Stomach (tissue), 9 donors: ENCODE results near the gene TRIM17. TPM values are rescaled to one million over a fixed set of nuclear protein-coding genes. Genes with fewer than 3 reads are reported as not detected.

Experiments
- DNase-seq, 2 donors: peaks; one replicate each; pipeline versions ENCODE4 v3.0.0 to v3.0.0-alpha.2; 2013 to 2019
- H3K27ac ChIP-seq, 5 donors: fragments of 200-600 bp in 4 of 5; sonication (generic) in 4 of 5; one replicate each; pipeline ENCODE4 v1.5.1; 2013 to 2019; ENCODE audit warnings: mild to moderate bottlenecking in 1 of 5, moderate library complexity in 1 of 5
- H3K27me3 ChIP-seq, 3 donors: fragments of 200-600 bp; sonication (generic); one replicate each; pipeline ENCODE4 v1.5.1; 2017 to 2019; ENCODE audit warnings: mixed run types in 1 of 3
- H3K36me3 ChIP-seq, 4 donors: fragments of 200-600 bp; sonication (generic); 1 replicate in 3 of 4; 2 replicates in 1 of 4; pipeline ENCODE4 v1.5.1; 2016 to 2019
- H3K4me1 ChIP-seq, 4 donors: fragments of 200-600 bp; sonication (generic); one replicate each; pipeline ENCODE4 v1.5.1; 2016 to 2019
- H3K4me3 ChIP-seq, 4 donors: fragments of 200-600 bp; sonication (generic) in 3 of 4; one replicate each; pipeline ENCODE4 v1.5.1; 2016 to 2019; ENCODE audit warnings: mild to moderate bottlenecking in 1 of 4
- H3K9me3 ChIP-seq, 4 donors: fragments of 200-600 bp; sonication (generic); one replicate each; pipeline ENCODE4 v1.5.1; 2016 to 2019
- EP300 ChIP-seq: sonication (generic); formaldehyde crosslinking; IDR thresholded peaks from one replicate; pipeline ENCODE4 v1.6.1; 2017; ENCODE audit warnings: antibody characterized with exemption
- POLR2A ChIP-seq, 4 donors: fragments of 450-650 bp; IDR thresholded peaks; one replicate each; pipeline ENCODE4 v1.6.1; 2016; ENCODE audit warnings: antibody characterized with exemption in 4 of 4, control low read depth in 2 of 4, mild to moderate bottlenecking in 1 of 4, moderate library complexity in 1 of 4
- POLR2AphosphoS5 ChIP-seq, 3 donors: sonication (generic); formaldehyde crosslinking; IDR thresholded peaks; one replicate each; pipeline ENCODE4 v1.6.1; 2016; ENCODE audit warnings: antibody characterized with exemption in 3 of 3
- WGBS, 5 donors: extraction: QIAGEN DNeasy Blood & Tissue Kit in 3 of 5; methylation state at CpG; one replicate each; pipeline versions ENCODE4 v1.1.5 to v1.1.7; 2013 to 2018; 5-methylcytosine and 5-hydroxymethylcytosine counted together
- intact Hi-C: fragments of 100-400 bp; cut with DNase I; formaldehyde crosslinking; loops from one replicate; pipeline ENCODE4 v1.15.1; 2023; ENCODE audit warnings: low total_unique reads
- polyA plus RNA-seq, 3 donors: library from polyadenylated mRNA; stranded (reverse); fragments of 200-250 nt; gene quantifications; one replicate each; pipeline ENCODE4 v1.2.3, GENCODE V29; 2013
- total RNA-seq, 5 donors: library from RNA; depleted of rRNA; stranded (reverse); fragments of >200 nt; gene quantifications; one replicate each; pipeline versions ENCODE4 v1.1.0 to v1.2.3, GENCODE V29; 2014 to 2016
- TF ChIP-seq, protein P1 (sequence below), 7 experiments: fragments of 450-650 bp in 4 of 7; fragments of 200-600 bp in 3 of 7; sonication (generic) in 3 of 7; IDR thresholded peaks; one replicate each; pipeline ENCODE4 v1.5.1; 2016 to 2019; ENCODE audit warnings: antibody characterized with exemption in 7 of 7, control low read depth in 2 of 7, mild to moderate bottlenecking in 1 of 7
- donor health status: healthy with polysubstance abuse.
- donor health status: Bipolar disorder and iron deficiency.
- donor health status: healthy.

Gene TRIM17
- total and polyA plus RNA-seq, 8 donors: 1.2 to 6.2 (median 1.8) TPM; not detected in 3

- H3K36me3 ChIP-seq: peaks cover 30 to 78% (median 75%) of the 10 kb centered on the region in 4 donors
- WGBS, 5 donors: 90 to 95% (median 93%) methylated on average over 24 to 38 of the region's 38 CpGs
- intact Hi-C loops: no loop called here
Measured at GRCh38 chr1:228394571-228395394, 21.9 kb downstream of the TRIM17 start.

DNA sequence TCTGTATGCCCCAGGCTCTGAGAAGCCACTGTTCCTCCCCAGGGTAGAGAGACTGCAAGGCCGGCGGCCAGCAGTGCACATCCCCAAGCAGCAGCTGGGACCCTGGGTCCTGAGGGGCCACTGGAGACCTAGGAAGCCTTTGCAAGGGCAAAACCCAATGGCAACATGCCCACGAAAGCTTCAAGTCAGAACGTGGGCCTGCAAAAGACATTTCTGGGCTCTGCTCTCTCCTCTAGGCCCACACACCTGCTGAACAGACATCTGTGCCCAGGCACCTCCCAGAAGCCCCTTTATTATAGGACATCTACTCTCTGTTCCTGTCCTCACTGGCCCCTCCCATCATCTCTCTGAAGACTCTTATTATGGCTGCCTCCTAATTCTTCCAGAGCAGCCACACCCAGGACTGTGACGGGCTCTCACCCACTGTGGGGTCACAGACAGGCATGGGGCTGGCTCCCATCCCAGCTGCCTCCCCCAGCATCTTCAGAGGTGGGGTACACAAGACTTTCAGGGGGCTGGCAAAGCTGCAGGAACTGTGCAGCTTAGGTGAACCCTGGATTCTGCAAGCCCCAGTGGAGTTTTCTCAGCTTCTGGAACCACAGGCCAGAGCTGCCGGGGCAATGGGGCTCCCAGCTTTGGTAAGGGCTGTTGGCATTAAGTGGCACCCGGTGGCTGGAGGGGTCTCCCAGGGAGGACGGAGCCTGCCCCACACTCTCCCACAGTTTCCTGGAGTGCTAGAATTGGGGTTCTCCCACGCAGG, 22.7 kb downstream of the TRIM17 start:
- peaks cover 0 to 14% (median 7%) of the 10 kb centered on the region in 4 donors for H3K4me1 ChIP-seq
- 81 to 92% (median 90%) methylated on average over 7 to 9 of the region's 9 CpGs for WGBS, 5 donors
- intact Hi-C loops: no loop called here
- H3K27me3 ChIP-seq: no peaks in the 10 kb centered on the region
- no peaks in the 10 kb centered on the region for H3K9me3 ChIP-seq
- DNase-seq: no peak
- H3K27ac ChIP-seq: no peak overlapping the region
- no peak for TF ChIP-seq POLR2A (IDR thresholded peaks at IDR 0.05)
- TF ChIP-seq, protein P1, sequence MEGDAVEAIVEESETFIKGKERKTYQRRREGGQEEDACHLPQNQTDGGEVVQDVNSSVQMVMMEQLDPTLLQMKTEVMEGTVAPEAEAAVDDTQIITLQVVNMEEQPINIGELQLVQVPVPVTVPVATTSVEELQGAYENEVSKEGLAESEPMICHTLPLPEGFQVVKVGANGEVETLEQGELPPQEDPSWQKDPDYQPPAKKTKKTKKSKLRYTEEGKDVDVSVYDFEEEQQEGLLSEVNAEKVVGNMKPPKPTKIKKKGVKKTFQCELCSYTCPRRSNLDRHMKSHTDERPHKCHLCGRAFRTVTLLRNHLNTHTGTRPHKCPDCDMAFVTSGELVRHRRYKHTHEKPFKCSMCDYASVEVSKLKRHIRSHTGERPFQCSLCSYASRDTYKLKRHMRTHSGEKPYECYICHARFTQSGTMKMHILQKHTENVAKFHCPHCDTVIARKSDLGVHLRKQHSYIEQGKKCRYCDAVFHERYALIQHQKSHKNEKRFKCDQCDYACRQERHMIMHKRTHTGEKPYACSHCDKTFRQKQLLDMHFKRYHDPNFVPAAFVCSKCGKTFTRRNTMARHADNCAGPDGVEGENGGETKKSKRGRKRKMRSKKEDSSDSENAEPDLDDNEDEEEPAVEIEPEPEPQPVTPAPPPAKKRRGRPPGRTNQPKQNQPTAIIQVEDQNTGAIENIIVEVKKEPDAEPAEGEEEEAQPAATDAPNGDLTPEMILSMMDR (IDR thresholded peaks at IDR 0.05): no peak
- peaks cover 28 to 70% (median 68%) of the 10 kb centered on the region in 4 donors for H3K36me3 ChIP-seq
- H3K4me3 ChIP-seq: no peak overlapping the region

More at GRCh38 chr1:228394571-228395394, 21.9 kb downstream of the TRIM17 start:
- Histone ChIP-seq H3K9me3 (no peaks in the 10 kb centered on the region), H3K4me1 (peaks cover 0 to 14% (median 7%) of the 10 kb centered on the region in 4 donors), H3K27me3 (no peaks in the 10 kb centered on the region), H3K27ac (no peak overlapping the region), H3K4me3 (no peak overlapping the region)
- TF ChIP-seq, protein P1 (IDR thresholded peaks at IDR 0.05): no peak
- no peak for TF ChIP-seq POLR2AphosphoS5 (IDR thresholded peaks at IDR 0.05)
- no peak for TF ChIP-seq EP300
- TF ChIP-seq POLR2A (IDR thresholded peaks at IDR 0.05): no peak
- DNase-seq: no peak

DNA sequence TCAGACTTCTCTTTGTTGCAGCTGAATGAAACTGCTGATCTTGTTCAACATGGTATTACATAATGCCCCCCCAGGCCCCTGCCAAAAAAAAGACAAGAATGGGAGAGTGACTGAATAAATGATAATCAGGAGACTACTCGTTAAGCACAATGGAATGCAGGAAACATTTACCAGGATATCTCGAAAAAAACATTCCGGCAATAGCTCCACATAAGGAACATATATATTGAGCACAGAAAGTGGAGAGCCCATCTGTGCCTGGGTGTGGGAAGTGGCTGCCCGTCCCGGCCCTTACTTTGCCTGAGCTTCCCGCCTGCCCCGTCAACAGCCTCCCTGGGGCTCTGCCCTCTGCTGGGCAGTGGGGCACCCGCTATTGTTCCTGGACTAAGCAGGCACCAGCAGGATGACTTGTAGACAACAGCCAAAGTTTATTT, 23.4 kb downstream of the TRIM17 start:
- no peaks in the 10 kb centered on the region for H3K27me3 ChIP-seq
- peaks cover 0 to 14% (median 7%) of the 10 kb centered on the region in 4 donors for H3K4me1 ChIP-seq
- no peak overlapping the region for H3K27ac ChIP-seq
- 38 to 42% (median 41%) methylated on average over 8 of the region's 8 CpGs for WGBS, 5 donors
- peaks cover 24 to 63% (median 60%) of the 10 kb centered on the region in 4 donors for H3K36me3 ChIP-seq
- DNase-seq: peak; percentile 56 to 63
- no peak overlapping the region for H3K4me3 ChIP-seq
- TF ChIP-seq POLR2AphosphoS5 (IDR thresholded peaks at IDR 0.05) (peak in 1 of 3 donors; percentile 10), POLR2A (IDR thresholded peaks at IDR 0.05) (no peak), EP300 (no peak)
- TF ChIP-seq, protein P1 (IDR thresholded peaks at IDR 0.05): peak in 4 of 7 experiments; percentile 32 to 50 (median 39)
- intact Hi-C loops: no loop called here
- H3K9me3 ChIP-seq: no peaks in the 10 kb centered on the region

GRCh38 chr1:228392111-228392936, 24.3 kb downstream of the TRIM17 start:
- no peaks in the 10 kb centered on the region for H3K9me3 ChIP-seq
- peaks cover 0 to 14% (median 7%) of the 10 kb centered on the region in 4 donors for H3K4me1 ChIP-seq
- H3K4me3 ChIP-seq: no peak overlapping the region
- no peak for DNase-seq
- no peaks in the 10 kb centered on the region for H3K27me3 ChIP-seq
- intact Hi-C loops: no loop called here
- H3K36me3 ChIP-seq: peaks cover 20 to 53% (median 51%) of the 10 kb centered on the region in 4 donors
- no peak overlapping the region for H3K27ac ChIP-seq
- TF ChIP-seq, protein P1 (IDR thresholded peaks at IDR 0.05): no peak
- TF ChIP-seq EP300 (no peak), POLR2A (IDR thresholded peaks at IDR 0.05) (no peak), POLR2AphosphoS5 (IDR thresholded peaks at IDR 0.05) (no peak)
- WGBS, 5 donors: 87 to 94% (median 90%) methylated on average over 12 of the region's 12 CpGs
